Mesodermal cell (in vitro differentiated cells): ENCODE data around the gene PANK3.

Experiments used
- H3K27ac ChIP-seq: 2 replicates; pipeline ENCODE4 v1.7.0; 2013; ENCODE audit warnings: mild to moderate bottlenecking, low read depth, low read length, moderate library complexity; ENCODE audit not compliant: severe bottlenecking
- H3K36me3 ChIP-seq: 2 replicates; pipeline ENCODE4 v1.7.1; 2013; ENCODE audit warnings: mild to moderate bottlenecking, low read length, moderate library complexity; ENCODE audit not compliant: control insufficient read depth, insufficient read depth
- H3K4me1 ChIP-seq: one replicate; pipeline ENCODE4 v1.7.1; 2013; ENCODE audit warnings: mild to moderate bottlenecking, low read length; ENCODE audit not compliant: insufficient read depth, control insufficient read depth, poor library complexity, severe bottlenecking
- H3K4me3 ChIP-seq: 2 replicates; pipeline ENCODE4 v1.7.0; 2013; ENCODE audit warnings: low read length, control low read depth, mild to moderate bottlenecking; ENCODE audit not compliant: insufficient read depth, poor library complexity, severe bottlenecking; ENCODE audit errors: extremely low read depth
- H3K9me3 ChIP-seq: 2 replicates; pipeline ENCODE4 v1.7.1; 2013; ENCODE audit warnings: mild to moderate bottlenecking, low read length, moderate library complexity; ENCODE audit not compliant: control insufficient read depth
- WGBS, 2 experiments: methylation state at CpG; one replicate each; pipeline ENCODE4 v1.1.5; 2013; ENCODE audit warnings: missing lambda C conversion rate in 2 of 2; ENCODE audit not compliant: insufficient coverage in 2 of 2; 5-methylcytosine and 5-hydroxymethylcytosine counted together

The PANK3 gene

GRCh38 chr5:168608821-168609220, 29.7 kb upstream of the PANK3 start:
- 100% methylated on average over 1 of the region's 2 CpGs; no CpG with 5 or more reads in 1 of the 2 experiments for WGBS, 2 experiments
- no peaks in the 10 kb centered on the region for H3K9me3 ChIP-seq
- peaks cover 7% of the 10 kb centered on the region for H3K4me1 ChIP-seq
- H3K4me3 ChIP-seq = no peak overlapping the region
- H3K27ac ChIP-seq = no peak overlapping the region
- no peaks in the 10 kb centered on the region for H3K36me3 ChIP-seq

DNA sequence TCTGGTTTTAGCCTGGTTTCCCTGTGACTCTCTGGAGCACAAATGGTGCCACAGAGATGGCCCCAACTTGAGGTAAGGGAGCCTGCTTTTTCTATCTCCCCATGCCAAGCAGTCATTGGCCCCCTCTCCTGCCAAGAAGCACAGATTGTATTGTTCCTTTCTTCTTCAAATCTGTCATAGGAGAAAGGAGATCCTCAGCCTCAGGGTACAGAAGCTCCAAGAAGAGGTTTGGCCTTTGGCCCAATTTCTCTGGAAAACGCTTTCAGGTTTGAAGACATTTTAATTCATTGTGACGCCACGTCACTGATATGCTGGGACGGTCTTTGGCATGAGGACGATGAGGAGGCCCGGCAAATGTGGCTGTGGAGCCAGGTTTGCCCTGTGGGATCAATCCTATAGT, 29.2 kb upstream of the PANK3 start:
- Histone ChIP-seq H3K36me3 (no peaks in the 10 kb centered on the region), H3K27ac (no peak overlapping the region), H3K9me3 (no peaks in the 10 kb centered on the region), H3K4me3 (no peak overlapping the region), H3K4me1 (peaks cover 7% of the 10 kb centered on the region)
- 93 to 95% methylated on average over 4 to 6 of the region's 6 CpGs for WGBS, 2 experiments

- no peaks in the 10 kb centered on the region for H3K9me3 ChIP-seq
- no peaks in the 10 kb centered on the region for H3K36me3 ChIP-seq
- H3K4me1 ChIP-seq = peaks cover 7% of the 10 kb centered on the region
- no peak overlapping the region for H3K4me3 ChIP-seq
- no peak overlapping the region for H3K27ac ChIP-seq
- WGBS, 2 experiments = 90% methylated on average over 2 of the region's 2 CpGs; no CpG with 5 or more reads in 1 of the 2 experiments
Observed at GRCh38 chr5:168607946-168608345, 28.8 kb upstream of the PANK3 start.

GRCh38 chr5:168606562-168606961, 27.4 kb upstream of the PANK3 start:
- Histone ChIP-seq H3K36me3 (no peaks in the 10 kb centered on the region), H3K9me3 (no peaks in the 10 kb centered on the region), H3K27ac (no peak overlapping the region), H3K4me3 (no peak overlapping the region), H3K4me1 (peaks cover 7% of the 10 kb centered on the region)
- 83 to 90% methylated on average over 2 of the region's 2 CpGs for WGBS, 2 experiments

GRCh38 chr5:168604436-168604835, 25.3 kb upstream of the PANK3 start:
- Histone ChIP-seq H3K9me3 (no peaks in the 10 kb centered on the region), H3K27ac (no peak overlapping the region), H3K36me3 (no peaks in the 10 kb centered on the region), H3K4me1 (peaks cover 5% of the 10 kb centered on the region), H3K4me3 (no peak overlapping the region)

DNA sequence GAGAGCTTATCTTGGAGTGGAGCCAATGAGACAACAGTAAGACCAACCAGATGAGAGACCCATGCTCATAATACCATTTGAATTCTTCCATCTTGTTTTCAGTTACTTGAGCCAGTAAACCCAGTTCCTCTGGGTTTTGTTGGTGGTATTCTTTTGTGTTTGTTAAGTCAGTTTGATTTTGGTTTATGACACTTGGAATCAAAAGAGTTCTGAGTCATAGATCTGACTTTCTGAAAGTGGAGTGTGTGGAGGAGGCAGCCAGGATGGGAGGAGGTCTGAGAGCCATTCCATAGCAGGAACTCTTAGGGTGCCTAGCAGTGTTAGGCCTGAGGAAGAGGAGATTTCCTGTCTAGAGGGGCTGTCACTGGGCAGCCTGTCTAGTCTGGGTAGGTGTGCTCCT, 24.6 kb upstream of the PANK3 start:
- Histone ChIP-seq H3K27ac (no peak overlapping the region), H3K9me3 (no peaks in the 10 kb centered on the region)

GRCh38 chr5:168602517-168602916, 23.3 kb upstream of the PANK3 start:
- Histone ChIP-seq H3K4me1 (peaks cover 5% of the 10 kb centered on the region), H3K4me3 (no peak overlapping the region), H3K36me3 (no peaks in the 10 kb centered on the region), H3K27ac (no peak overlapping the region), H3K9me3 (no peaks in the 10 kb centered on the region)

More for the DNA sequence above, 24.6 kb upstream of the PANK3 start:
- Histone ChIP-seq H3K36me3 (no peaks in the 10 kb centered on the region), H3K4me3 (no peak overlapping the region), H3K4me1 (peaks cover 5% of the 10 kb centered on the region)

- Histone ChIP-seq H3K27ac (no peak overlapping the region), H3K4me1 (peaks cover 5% of the 10 kb centered on the region), H3K9me3 (no peaks in the 10 kb centered on the region), H3K4me3 (no peak overlapping the region), H3K36me3 (no peaks in the 10 kb centered on the region)
- WGBS, 2 experiments = 91 to 100% methylated on average over 2 of the region's 2 CpGs
Observed at GRCh38 chr5:168601972-168602371, 22.8 kb upstream of the PANK3 start.

DNA sequence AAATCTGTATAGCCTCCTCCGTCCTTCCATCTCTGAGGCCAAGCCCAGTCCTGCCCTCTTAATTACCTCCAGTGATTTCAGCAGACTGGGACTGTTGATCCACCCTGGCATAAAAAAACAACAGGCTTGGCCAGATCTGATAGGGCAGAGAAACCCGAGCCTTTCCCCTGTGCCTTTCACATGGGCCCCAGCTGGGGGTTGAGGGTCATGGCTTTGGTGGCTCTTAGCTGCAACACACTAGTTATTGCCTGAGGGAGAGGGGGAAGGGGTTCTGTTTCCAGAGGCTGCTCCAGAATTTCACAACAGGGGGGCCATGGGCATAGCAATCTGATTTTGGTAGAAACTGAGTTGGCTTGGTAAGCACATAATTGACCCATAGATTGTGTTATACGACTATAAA, 21.2 kb upstream of the PANK3 start:
- H3K36me3 ChIP-seq = no peaks in the 10 kb centered on the region
- 59% methylated on average over 2 of the region's 3 CpGs; no CpG with 5 or more reads in 1 of the 2 experiments for WGBS, 2 experiments
- H3K4me1 ChIP-seq = peaks cover 5% of the 10 kb centered on the region
- no peak overlapping the region for H3K4me3 ChIP-seq
- no peak overlapping the region for H3K27ac ChIP-seq
- H3K9me3 ChIP-seq = no peaks in the 10 kb centered on the region

DNA sequence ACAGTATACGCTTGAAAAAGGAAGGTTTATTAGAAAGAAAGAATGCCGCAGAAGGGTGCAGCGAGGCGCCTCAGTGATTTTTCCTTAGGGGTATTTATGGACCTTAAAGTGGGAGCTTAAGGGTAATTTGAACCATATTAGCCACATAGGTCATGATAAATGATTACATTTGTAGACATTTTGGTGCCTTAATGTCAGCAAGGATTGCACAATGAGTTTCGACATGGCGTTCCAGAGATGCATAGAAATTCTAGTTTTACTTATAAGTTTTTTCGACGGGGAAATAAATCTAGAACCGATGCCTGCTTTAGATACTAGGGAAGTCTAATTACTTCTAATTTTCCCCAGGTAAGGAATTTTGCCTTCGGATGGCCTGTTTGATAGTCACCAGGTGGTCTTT, 20.7 kb upstream of the PANK3 start:
- Histone ChIP-seq H3K9me3 (no peaks in the 10 kb centered on the region), H3K4me3 (no peak overlapping the region), H3K4me1 (peaks cover 5% of the 10 kb centered on the region), H3K36me3 (no peaks in the 10 kb centered on the region), H3K27ac (no peak overlapping the region)
- WGBS, 2 experiments = 89 to 100% methylated on average over 4 to 10 of the region's 10 CpGs

DNA sequence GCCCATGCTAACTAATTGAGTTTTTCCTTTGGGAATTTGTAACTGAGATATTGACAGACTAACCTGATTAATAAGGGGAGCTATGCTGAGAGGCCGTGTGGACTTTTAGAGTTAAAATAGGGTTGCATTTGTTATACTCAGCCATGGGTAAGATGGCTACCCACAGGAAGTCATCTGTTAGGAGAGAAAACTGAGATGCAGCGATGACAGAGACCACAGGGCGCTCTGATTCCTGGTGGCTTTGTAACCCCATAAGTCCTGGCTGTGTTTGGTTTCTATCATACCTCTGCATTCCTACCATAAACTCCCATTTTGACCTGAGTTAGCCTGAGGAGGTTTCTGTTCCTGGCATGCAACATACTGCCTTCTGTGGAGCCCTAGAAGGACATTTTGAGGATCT, 19.5 kb upstream of the PANK3 start:
- peaks cover 5% of the 10 kb centered on the region for H3K4me1 ChIP-seq
- no peaks in the 10 kb centered on the region for H3K36me3 ChIP-seq
- WGBS, 2 experiments = 95 to 97% methylated on average over 3 of the region's 3 CpGs

DNA sequence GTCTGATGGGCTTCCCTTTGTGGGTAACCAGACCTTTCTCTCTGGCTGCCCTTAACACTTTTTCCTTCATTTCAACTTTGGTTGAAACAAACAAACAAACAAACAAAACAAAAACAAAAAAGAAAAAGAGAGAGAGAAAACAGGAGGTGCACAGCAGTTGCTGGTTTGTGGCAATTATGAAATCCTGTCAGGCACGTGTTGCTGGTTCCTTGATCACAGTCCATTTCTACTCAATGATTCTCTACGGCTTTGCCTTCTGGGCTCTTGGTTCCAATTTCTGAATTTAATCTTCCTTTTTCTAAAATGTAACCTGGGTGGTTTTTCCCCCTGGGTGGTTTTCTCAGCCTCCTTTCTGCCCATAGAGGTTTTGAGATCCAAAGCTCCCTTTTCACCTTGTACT, 17.8 kb upstream of the PANK3 start:
- 85 to 92% methylated on average over 2 of the region's 2 CpGs for WGBS, 2 experiments
- Histone ChIP-seq H3K4me1 (peaks cover 5% of the 10 kb centered on the region), H3K36me3 (no peaks in the 10 kb centered on the region), H3K4me3 (no peak overlapping the region), H3K9me3 (no peaks in the 10 kb centered on the region), H3K27ac (no peak overlapping the region)

More for the DNA sequence above, 19.5 kb upstream of the PANK3 start:
- no peak overlapping the region for H3K27ac ChIP-seq
- H3K4me3 ChIP-seq = no peak overlapping the region
- no peaks in the 10 kb centered on the region for H3K9me3 ChIP-seq
